ENCODE results near the gene C9orf152. TPM values are rescaled to one million over a fixed set of nuclear protein-coding genes. Genes with fewer than 3 reads are reported as not detected.

C9orf152 gene
- total RNA-seq, 2 experiments from 2014 or later = not detected

- Mint-ChIP-seq H3K4me1 (ENCODE audit: low read depth) (peaks cover 29% of the 10 kb centered on the region), H3K36me3 (peaks cover 59% of the 10 kb centered on the region), H3K27me3 (no peaks in the 10 kb centered on the region), H3K9me3 (no peaks in the 10 kb centered on the region), H3K4me3 (no peak overlapping the region), H3K27ac (no peak overlapping the region)
- CTCF ChIA-PET = no interaction called here
- POLR2A ChIA-PET = no interaction called here
- DNase-seq = no peak
- intact Hi-C loops (cut with micrococcal nuclease) = no loop called here
These were observed 40.4 kb upstream of the C9orf152 start for GRCh38 chr9:110248361-110248760.

- Mint-ChIP-seq H3K36me3 (peaks cover 57% of the 10 kb centered on the region), H3K27me3 (no peaks in the 10 kb centered on the region), H3K4me3 (no peak overlapping the region), H3K4me1 (ENCODE audit: low read depth) (peaks cover 16% of the 10 kb centered on the region), H3K27ac (no peak overlapping the region), H3K9me3 (no peaks in the 10 kb centered on the region)
- ChIA-PET POLR2A (no interaction called here), CTCF (no interaction called here)
- no peak for DNase-seq
- intact Hi-C loops (cut with micrococcal nuclease) = no loop called here
These were observed 38.3 kb upstream of the C9orf152 start for GRCh38 chr9:110246214-110246613.

- ChIA-PET POLR2A (no interaction called here), CTCF (interaction anchor here (1.0 kb wide), 1 partner anchor 28 kb away, joined by 3 read pairs; no protein-coding TSS in a partner anchor)
- no peak overlapping the region for H3K27ac Mint-ChIP-seq
- no peak overlapping the region for H3K4me3 Mint-ChIP-seq
- intact Hi-C loops (cut with micrococcal nuclease) = no loop called here
- H3K27me3 Mint-ChIP-seq = no peaks in the 10 kb centered on the region
- peaks cover 46% of the 10 kb centered on the region for H3K36me3 Mint-ChIP-seq
- no peaks in the 10 kb centered on the region for H3K9me3 Mint-ChIP-seq
- H3K4me1 Mint-ChIP-seq (ENCODE audit: low read depth) = peaks cover 9% of the 10 kb centered on the region
- no peak for DNase-seq
These were observed 36.7 kb upstream of the C9orf152 start for GRCh38 chr9:110244616-110245015.

GRCh38 chr9:110241858-110242321, 33.9 kb upstream of the C9orf152 start:
- CTCF ChIA-PET = no interaction called here
- Mint-ChIP-seq H3K4me1 (ENCODE audit: low read depth) (no peaks in the 10 kb centered on the region), H3K36me3 (peaks cover 29% of the 10 kb centered on the region), H3K27me3 (no peaks in the 10 kb centered on the region), H3K4me3 (no peak overlapping the region), H3K9me3 (no peaks in the 10 kb centered on the region), H3K27ac (no peak overlapping the region)
- intact Hi-C loops (cut with micrococcal nuclease) = no loop called here
- DNase-seq = no peak
- POLR2A ChIA-PET = interaction anchor here (2.2 kb wide), 1 partner anchor 15 kb away, joined by 9 read pairs; the partner anchor contains the start of gene TXN

GRCh38 chr9:110241260-110241857, 33.4 kb upstream of the C9orf152 start:
- Mint-ChIP-seq H3K27ac (no peak overlapping the region), H3K4me3 (no peak overlapping the region), H3K4me1 (ENCODE audit: low read depth) (no peaks in the 10 kb centered on the region), H3K36me3 (peaks cover 27% of the 10 kb centered on the region), H3K27me3 (peaks cover 1% of the 10 kb centered on the region), H3K9me3 (no peaks in the 10 kb centered on the region)
- ChIA-PET POLR2A (interaction anchor here (2.2 kb wide), 1 partner anchor 15 kb away, joined by 9 read pairs; the partner anchor contains the start of gene TXN), CTCF (no interaction called here)
- intact Hi-C loops (cut with micrococcal nuclease) = no loop called here
- no peak for DNase-seq

- intact Hi-C loops (cut with micrococcal nuclease) = no loop called here
- H3K4me1 Mint-ChIP-seq (ENCODE audit: low read depth) = no peaks in the 10 kb centered on the region
- ChIA-PET POLR2A (no interaction called here), CTCF (no interaction called here)
- H3K4me3 Mint-ChIP-seq = no peak overlapping the region
- H3K27me3 Mint-ChIP-seq = peaks cover 1% of the 10 kb centered on the region
- H3K27ac Mint-ChIP-seq = no peak overlapping the region
- peaks cover 20% of the 10 kb centered on the region for H3K36me3 Mint-ChIP-seq
- DNase-seq = no peak
- H3K9me3 Mint-ChIP-seq = no peaks in the 10 kb centered on the region
These were observed 32.2 kb upstream of the C9orf152 start for GRCh38 chr9:110240198-110240597.

- DNase-seq = no peak
- Mint-ChIP-seq H3K4me1 (ENCODE audit: low read depth) (no peaks in the 10 kb centered on the region), H3K36me3 (no peaks in the 10 kb centered on the region), H3K9me3 (no peaks in the 10 kb centered on the region), H3K27me3 (peaks cover 2% of the 10 kb centered on the region), H3K4me3 (no peak overlapping the region), H3K27ac (no peak overlapping the region)
- intact Hi-C loops (cut with micrococcal nuclease) = no loop called here
- POLR2A ChIA-PET = no interaction called here
- CTCF ChIA-PET = interaction anchor here (1.4 kb wide), 1 partner anchor 11 kb away, joined by 8 read pairs; no protein-coding TSS in a partner anchor
These were observed 20.4 kb upstream of the C9orf152 start for GRCh38 chr9:110228321-110228720.

- no peaks in the 10 kb centered on the region for H3K36me3 Mint-ChIP-seq
- no peak overlapping the region for H3K27ac Mint-ChIP-seq
- H3K9me3 Mint-ChIP-seq = no peaks in the 10 kb centered on the region
- no peak overlapping the region for H3K4me3 Mint-ChIP-seq
- no peaks in the 10 kb centered on the region for H3K4me1 Mint-ChIP-seq (ENCODE audit: low read depth)
- ChIA-PET POLR2A (no interaction called here), CTCF (no interaction called here)
- no peaks in the 10 kb centered on the region for H3K27me3 Mint-ChIP-seq
- intact Hi-C loops (cut with micrococcal nuclease) = no loop called here
- no peak for DNase-seq
These were observed 16.6 kb upstream of the C9orf152 start for GRCh38 chr9:110224583-110224982.

- H3K4me1 Mint-ChIP-seq (ENCODE audit: low read depth) = no peaks in the 10 kb centered on the region
- no peak for DNase-seq
- peaks cover 2% of the 10 kb centered on the region for H3K27me3 Mint-ChIP-seq
- CTCF ChIA-PET = interaction anchor here (1.5 to 2.3 kb wide), 2 partner anchors 37 to 647 kb away, joined by 6 to 12 read pairs; no protein-coding TSS in a partner anchor
- intact Hi-C loops (cut with micrococcal nuclease) = no loop called here
- H3K27ac Mint-ChIP-seq = no peak overlapping the region
- no peaks in the 10 kb centered on the region for H3K36me3 Mint-ChIP-seq
- no peak overlapping the region for H3K4me3 Mint-ChIP-seq
- no peaks in the 10 kb centered on the region for H3K9me3 Mint-ChIP-seq
- POLR2A ChIA-PET = no interaction called here
These were observed 12.8 kb upstream of the C9orf152 start for GRCh38 chr9:110220809-110221208.

GRCh38 chr9:110217656-110218099, 9.7 kb upstream of the C9orf152 start:
- Mint-ChIP-seq H3K36me3 (no peaks in the 10 kb centered on the region), H3K4me3 (no peak overlapping the region), H3K9me3 (no peaks in the 10 kb centered on the region), H3K27me3 (peaks cover 2% of the 10 kb centered on the region), H3K27ac (no peak overlapping the region), H3K4me1 (ENCODE audit: low read depth) (no peaks in the 10 kb centered on the region)
- POLR2A ChIA-PET = no interaction called here
- intact Hi-C loops (cut with micrococcal nuclease) = loop anchor here (1.0 to 5.0 kb wide), 3 partner anchors 35 to 645 kb away; no protein-coding TSS in a partner anchor
- DNase-seq = no peak
- CTCF ChIA-PET = interaction anchor here (0.6 to 2.5 kb wide), 23 partner anchors 8 to 1033 kb away, joined by 3 to 31 read pairs (median 4); no protein-coding TSS in a partner anchor

GRCh38 chr9:110214586-110215355, 6.8 kb upstream of the C9orf152 start:
- no peaks in the 10 kb centered on the region for H3K36me3 Mint-ChIP-seq
- no peaks in the 10 kb centered on the region for H3K9me3 Mint-ChIP-seq
- CTCF ChIA-PET = interaction anchor here (0.8 to 1.9 kb wide), 6 partner anchors 30 to 395 kb away, joined by 3 to 5 read pairs (median 4); no protein-coding TSS in a partner anchor
- POLR2A ChIA-PET = no interaction called here
- no peak for DNase-seq
- no peak overlapping the region for H3K4me3 Mint-ChIP-seq
- intact Hi-C loops (cut with micrococcal nuclease) = loop anchor here (5.0 kb wide), 1 partner anchor 642 kb away; no protein-coding TSS in a partner anchor
- no peaks in the 10 kb centered on the region for H3K4me1 Mint-ChIP-seq (ENCODE audit: low read depth)
- H3K27ac Mint-ChIP-seq = no peak overlapping the region
- H3K27me3 Mint-ChIP-seq = peaks cover 3% of the 10 kb centered on the region

GRCh38 chr9:110214090-110214489, 6.1 kb upstream of the C9orf152 start:
- Mint-ChIP-seq H3K4me1 (ENCODE audit: low read depth) (no peaks in the 10 kb centered on the region), H3K27ac (no peak overlapping the region), H3K36me3 (no peaks in the 10 kb centered on the region), H3K4me3 (no peak overlapping the region), H3K27me3 (peaks cover 3% of the 10 kb centered on the region), H3K9me3 (no peaks in the 10 kb centered on the region)
- ChIA-PET CTCF (interaction anchor here (0.8 to 1.7 kb wide), 5 partner anchors 30 to 394 kb away, joined by 3 to 5 read pairs (median 4); no protein-coding TSS in a partner anchor), POLR2A (no interaction called here)
- intact Hi-C loops (cut with micrococcal nuclease) = no loop called here
- no peak for DNase-seq

All from activated CD4-positive, alpha-beta memory T cell treated with anti-CD3 and anti-CD28 coated beads for 36 hours (primary cell).